ENCODE data around the gene SLC66A2. TPM values are rescaled to one million over a fixed set of nuclear protein-coding genes. Genes with fewer than 3 reads are reported as not detected.
A peak's percentile ranks its signal among the peaks of the same experiment; 100 is the strongest.

SLC66A2 gene
- total and polyA plus RNA-seq, 12 donors = 5.1 to 47.8 (median 32.9) TPM

DNA sequence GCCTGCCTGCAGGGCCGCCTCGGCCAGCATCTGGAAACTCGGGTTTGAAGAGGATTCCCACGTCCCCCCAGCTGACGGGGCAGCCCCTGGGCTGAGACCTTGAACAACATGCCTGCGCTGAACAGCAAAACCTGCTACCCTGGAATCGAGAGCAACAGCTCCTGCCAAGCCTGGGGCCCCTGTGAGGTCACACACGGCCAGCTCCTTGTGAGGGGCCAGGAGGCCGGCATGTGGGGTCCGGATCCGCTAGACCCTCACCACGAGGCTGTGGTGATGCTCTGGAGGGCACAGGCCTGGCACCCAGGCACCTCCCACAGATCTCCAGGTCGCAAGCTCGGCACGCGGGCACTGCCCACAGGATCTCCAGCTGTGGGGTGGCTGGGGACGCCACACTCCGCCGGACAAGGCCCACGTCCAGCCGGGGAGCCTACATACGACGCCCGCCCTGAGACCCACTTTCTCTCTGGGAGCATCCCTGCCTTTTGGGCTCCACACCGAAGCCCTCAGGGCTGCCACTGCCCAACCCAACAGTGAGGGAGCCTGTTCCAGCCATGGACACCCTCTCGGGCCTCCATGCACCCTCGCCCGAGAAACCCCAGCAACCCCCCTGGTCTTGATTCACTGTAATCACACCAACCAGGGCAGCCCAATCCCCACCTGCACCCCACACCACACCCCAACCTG lies 34.1 kb downstream of the SLC66A2 start:
- H3K9me3 ChIP-seq (replicated peaks in 1 of 3) = no peaks in the 10 kb centered on the region
- H3K27ac ChIP-seq = no peak overlapping the region
- H3K4me1 ChIP-seq (replicated peaks in 1 of 2) = no peaks in the 10 kb centered on the region
- no peak for TF ChIP-seq CTCF (IDR thresholded peaks at IDR 0.05)
- TF ChIP-seq POLR2A (IDR thresholded peaks at IDR 0.05) = no peak
- 94 to 100% (median 97%) methylated on average over 8 to 28 of the region's 28 CpGs for WGBS, 4 donors
- H3K27me3 ChIP-seq = no peaks in the 10 kb centered on the region
- intact Hi-C loops (cut with DNase I) = loop anchor here in 1 of 2 donors (10.0 kb wide), 1 partner anchor 193 kb away; no protein-coding TSS in a partner anchor
- no peak overlapping the region for H3K4me3 ChIP-seq
- peaks cover 0 to 10% of the 10 kb centered on the region in 2 donors for H3K36me3 ChIP-seq (replicated peaks in 1 of 2)
- peak in 3 of 7 donors; percentile 9 to 42 (median 15) for DNase-seq

DNA sequence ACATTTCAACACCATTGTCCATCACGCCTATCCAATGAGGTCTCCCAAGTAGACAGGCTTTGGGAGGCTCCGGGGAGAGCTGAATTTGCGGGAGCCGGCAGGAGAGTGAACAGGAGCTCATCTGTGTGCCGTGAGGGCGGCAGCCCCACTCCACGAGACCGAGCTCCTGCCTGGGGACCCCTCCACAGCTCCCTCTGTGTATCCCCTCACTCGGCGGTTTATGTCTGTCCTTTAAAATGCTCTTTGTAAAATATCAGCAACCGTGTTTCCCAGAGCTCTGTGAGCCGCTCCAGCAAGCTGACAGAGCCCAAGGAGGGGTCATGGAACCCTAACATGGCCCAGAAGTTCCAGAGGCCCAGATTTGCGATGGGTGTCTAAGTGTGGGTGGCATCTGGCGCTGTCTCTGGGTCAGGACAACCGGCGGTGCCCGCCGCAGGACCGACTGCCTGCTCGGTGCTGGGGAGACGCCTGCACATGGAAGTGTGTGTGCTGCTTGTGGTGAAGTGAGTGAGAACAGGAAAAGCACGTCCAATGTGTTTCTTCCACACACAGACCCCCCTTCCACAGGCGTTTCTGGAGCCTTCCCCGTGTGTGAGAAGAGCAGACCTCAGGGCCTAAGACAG lies 34.8 kb downstream of the SLC66A2 start:
- 95 to 97% (median 96%) methylated on average over 17 to 24 of the region's 24 CpGs for WGBS, 4 donors
- H3K27me3 ChIP-seq = no peaks in the 10 kb centered on the region
- no peak overlapping the region for H3K4me3 ChIP-seq
- no peaks in the 10 kb centered on the region for H3K4me1 ChIP-seq (replicated peaks in 1 of 2)
- TF ChIP-seq CTCF (IDR thresholded peaks at IDR 0.05) (no peak), POLR2A (IDR thresholded peaks at IDR 0.05) (no peak)
- no peak overlapping the region for H3K27ac ChIP-seq
- intact Hi-C loops (cut with DNase I) = loop anchor here in 1 of 2 donors (10.0 kb wide), 1 partner anchor 192 kb away; no protein-coding TSS in a partner anchor
- peaks cover 0 to 10% of the 10 kb centered on the region in 2 donors for H3K36me3 ChIP-seq (replicated peaks in 1 of 2)
- DNase-seq = peak in 3 of 7 donors; percentile 5 to 46 (median 14)
- H3K9me3 ChIP-seq (replicated peaks in 1 of 3) = no peaks in the 10 kb centered on the region

DNA sequence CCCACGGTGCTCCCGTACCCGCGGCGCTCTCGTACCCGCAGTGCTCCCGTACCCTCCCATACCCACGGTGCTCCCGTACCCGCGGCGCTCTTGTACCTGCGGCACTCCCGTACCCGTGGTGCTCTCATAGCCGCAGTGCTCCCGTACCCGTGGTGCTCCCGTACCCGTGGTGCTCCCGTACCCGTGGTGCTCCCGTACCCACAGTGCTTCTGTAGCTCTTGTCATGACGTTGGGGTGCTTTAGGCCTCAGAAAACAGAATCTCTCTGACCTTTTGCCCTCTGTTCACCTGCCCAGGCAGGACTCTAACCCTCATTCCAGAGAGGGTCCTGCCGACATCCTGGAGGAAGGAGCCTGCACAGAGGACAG lies 35.3 kb downstream of the SLC66A2 start:
- Histone ChIP-seq H3K4me3 (no peak overlapping the region), H3K4me1 (replicated peaks in 1 of 2) (no peaks in the 10 kb centered on the region), H3K27ac (no peak overlapping the region), H3K9me3 (replicated peaks in 1 of 3) (no peaks in the 10 kb centered on the region), H3K27me3 (no peaks in the 10 kb centered on the region), H3K36me3 (replicated peaks in 1 of 2) (peaks cover 0 to 10% of the 10 kb centered on the region in 2 donors)
- TF ChIP-seq CTCF (IDR thresholded peaks at IDR 0.05) = no peak
- TF ChIP-seq POLR2A (IDR thresholded peaks at IDR 0.05) = no peak
- intact Hi-C loops (cut with DNase I) = loop anchor here in 1 of 2 donors (10.0 kb wide), 1 partner anchor 191 kb away; no protein-coding TSS in a partner anchor
- no peak for DNase-seq
- 66 to 89% (median 81%) methylated on average over 20 to 26 of the region's 26 CpGs for WGBS, 4 donors

All from adrenal gland (tissue), 12 donors.